Calu3 (cell line): ENCODE results near the gene CNGB1. TPM values are rescaled to one million over a fixed set of nuclear protein-coding genes. Genes with fewer than 3 reads are reported as not detected.

Experiments used
- BruUV-seq: library from RNA; stranded (reverse); fragments of 400-500 nt; replicated peaks from 2 replicates; lab custom pipeline; 2021; lab: Mats Ljungman, UMichigan
- CTCF ChIA-PET: fragments of 300-600 bp; sonication (Branson Sonifier 250); formaldehyde crosslinking; loops from one replicate; lab custom pipeline; 2022; ENCODE audit warnings: antibody characterized with exemption; lab: Charles Lee
- DNase-seq: peaks from one replicate; pipeline ENCODE4 v3.0.0; 2022
- H3K27ac Mint-ChIP-seq: one replicate; pipeline ENCODE4 v1.8.0; 2022; ENCODE audit warnings: mixed read lengths; ENCODE audit not compliant: unreplicated experiment
- H3K27me3 Mint-ChIP-seq: one replicate; pipeline ENCODE4 v1.8.0; 2022; ENCODE audit warnings: mixed read lengths; ENCODE audit not compliant: unreplicated experiment
- H3K36me3 Mint-ChIP-seq: one replicate; pipeline ENCODE4 v1.8.0; 2022; ENCODE audit warnings: mild to moderate bottlenecking, moderate library complexity, mixed read lengths; ENCODE audit not compliant: insufficient read depth, unreplicated experiment
- H3K4me1 Mint-ChIP-seq: one replicate; pipeline ENCODE4 v1.8.0; 2022; ENCODE audit warnings: mild to moderate bottlenecking, low read depth, mixed read lengths; ENCODE audit not compliant: unreplicated experiment
- H3K4me3 Mint-ChIP-seq: one replicate; pipeline ENCODE4 v1.8.0; 2022; ENCODE audit warnings: mild to moderate bottlenecking, low read depth, moderate library complexity, mixed read lengths; ENCODE audit not compliant: unreplicated experiment
- H3K9me3 Mint-ChIP-seq: one replicate; pipeline ENCODE4 v1.8.0; 2022; ENCODE audit warnings: low read depth, mixed read lengths; ENCODE audit not compliant: unreplicated experiment
- intact Hi-C: fragments of 100-400 bp; cut with micrococcal nuclease; formaldehyde crosslinking; loops from one replicate; pipeline ENCODE4 v1.10.0; 2022; ENCODE audit not compliant: unreplicated experiment
- total RNA-seq: library from RNA; stranded (reverse); gene quantifications from 2 replicates; pipeline ENCODE4 v1.2.3, GENCODE V29; 2022
- TF ChIP-seq, protein P1 (sequence below): fragments of 200-600 bp; IDR thresholded peaks from one replicate; pipeline ENCODE4 v1.8.0; 2022; ENCODE audit warnings: antibody characterized with exemption; ENCODE audit not compliant: unreplicated experiment

The CNGB1 gene
- total RNA-seq, 1 experiment from 2014 or later, result 0.19 TPM

DNA sequence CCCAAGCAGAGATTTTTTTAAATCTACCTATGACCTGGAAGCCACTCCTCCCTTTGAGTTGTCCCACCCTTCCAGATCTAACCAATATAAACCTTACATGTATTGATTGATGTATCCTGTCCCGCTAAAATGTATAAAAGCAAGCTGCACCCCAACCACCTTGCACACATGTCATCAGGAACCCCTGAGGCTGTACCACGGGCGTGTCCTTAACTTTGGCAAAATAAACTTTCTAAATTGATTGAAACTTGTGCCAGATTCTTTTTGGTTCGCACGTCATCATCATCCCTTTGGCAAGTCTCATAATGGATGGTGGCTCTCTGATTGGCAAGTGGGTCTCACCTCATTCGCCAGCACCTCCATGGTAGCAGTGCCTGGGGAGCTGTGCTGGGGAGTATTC, 60.2 kb downstream of the CNGB1 start:
- Mint-ChIP-seq H3K9me3 (no peaks in the 10 kb centered on the region), H3K36me3 (peaks cover 5% of the 10 kb centered on the region), H3K4me3 (no peak overlapping the region), H3K27ac (no peak overlapping the region), H3K4me1 (no peaks in the 10 kb centered on the region), H3K27me3 (peaks cover 10% of the 10 kb centered on the region)
- no TSS peak for BruUV-seq
- TF ChIP-seq, protein P1, sequence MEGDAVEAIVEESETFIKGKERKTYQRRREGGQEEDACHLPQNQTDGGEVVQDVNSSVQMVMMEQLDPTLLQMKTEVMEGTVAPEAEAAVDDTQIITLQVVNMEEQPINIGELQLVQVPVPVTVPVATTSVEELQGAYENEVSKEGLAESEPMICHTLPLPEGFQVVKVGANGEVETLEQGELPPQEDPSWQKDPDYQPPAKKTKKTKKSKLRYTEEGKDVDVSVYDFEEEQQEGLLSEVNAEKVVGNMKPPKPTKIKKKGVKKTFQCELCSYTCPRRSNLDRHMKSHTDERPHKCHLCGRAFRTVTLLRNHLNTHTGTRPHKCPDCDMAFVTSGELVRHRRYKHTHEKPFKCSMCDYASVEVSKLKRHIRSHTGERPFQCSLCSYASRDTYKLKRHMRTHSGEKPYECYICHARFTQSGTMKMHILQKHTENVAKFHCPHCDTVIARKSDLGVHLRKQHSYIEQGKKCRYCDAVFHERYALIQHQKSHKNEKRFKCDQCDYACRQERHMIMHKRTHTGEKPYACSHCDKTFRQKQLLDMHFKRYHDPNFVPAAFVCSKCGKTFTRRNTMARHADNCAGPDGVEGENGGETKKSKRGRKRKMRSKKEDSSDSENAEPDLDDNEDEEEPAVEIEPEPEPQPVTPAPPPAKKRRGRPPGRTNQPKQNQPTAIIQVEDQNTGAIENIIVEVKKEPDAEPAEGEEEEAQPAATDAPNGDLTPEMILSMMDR, result no peak
- CTCF ChIA-PET, result no interaction called here
- DNase-seq, result no peak
- intact Hi-C loops, result no loop called here

DNA sequence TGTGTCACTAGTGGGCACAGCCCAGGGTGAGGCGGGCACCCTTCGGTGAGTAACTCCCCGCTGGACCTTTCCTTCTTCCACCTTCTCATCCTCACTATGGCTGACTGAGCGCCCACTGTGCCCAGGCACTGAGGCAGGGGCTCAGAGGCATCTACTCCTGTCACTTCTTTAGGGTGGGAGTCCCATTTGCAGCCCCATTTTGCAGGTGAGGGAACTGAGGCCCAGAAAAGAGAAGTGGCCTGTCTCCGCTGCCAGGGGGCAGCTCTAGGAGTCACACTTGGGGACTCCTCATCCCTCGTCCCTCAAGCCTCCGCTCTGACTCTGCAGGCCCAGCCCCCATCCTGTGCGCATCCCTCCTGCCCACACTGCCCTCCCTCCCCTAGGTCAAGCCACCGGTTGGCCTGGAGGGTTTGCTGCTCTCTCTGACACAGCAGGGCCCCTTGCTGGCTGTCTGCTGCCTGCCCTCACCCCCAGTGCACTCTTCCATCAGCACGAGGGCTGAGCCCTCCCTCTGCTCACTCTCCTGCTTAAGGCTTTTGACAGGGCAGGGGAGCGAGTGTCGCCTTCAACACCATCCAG, 62.4 kb downstream of the CNGB1 start:
- intact Hi-C loops, result no loop called here
- Mint-ChIP-seq H3K9me3 (no peaks in the 10 kb centered on the region), H3K4me3 (no peak overlapping the region), H3K27ac (no peak overlapping the region), H3K27me3 (peaks cover 32% of the 10 kb centered on the region), H3K4me1 (no peaks in the 10 kb centered on the region), H3K36me3 (peaks cover 5% of the 10 kb centered on the region)
- DNase-seq, result no peak
- BruUV-seq, result no TSS peak
- CTCF ChIA-PET, result no interaction called here
- TF ChIP-seq, protein P1, result no peak

DNA sequence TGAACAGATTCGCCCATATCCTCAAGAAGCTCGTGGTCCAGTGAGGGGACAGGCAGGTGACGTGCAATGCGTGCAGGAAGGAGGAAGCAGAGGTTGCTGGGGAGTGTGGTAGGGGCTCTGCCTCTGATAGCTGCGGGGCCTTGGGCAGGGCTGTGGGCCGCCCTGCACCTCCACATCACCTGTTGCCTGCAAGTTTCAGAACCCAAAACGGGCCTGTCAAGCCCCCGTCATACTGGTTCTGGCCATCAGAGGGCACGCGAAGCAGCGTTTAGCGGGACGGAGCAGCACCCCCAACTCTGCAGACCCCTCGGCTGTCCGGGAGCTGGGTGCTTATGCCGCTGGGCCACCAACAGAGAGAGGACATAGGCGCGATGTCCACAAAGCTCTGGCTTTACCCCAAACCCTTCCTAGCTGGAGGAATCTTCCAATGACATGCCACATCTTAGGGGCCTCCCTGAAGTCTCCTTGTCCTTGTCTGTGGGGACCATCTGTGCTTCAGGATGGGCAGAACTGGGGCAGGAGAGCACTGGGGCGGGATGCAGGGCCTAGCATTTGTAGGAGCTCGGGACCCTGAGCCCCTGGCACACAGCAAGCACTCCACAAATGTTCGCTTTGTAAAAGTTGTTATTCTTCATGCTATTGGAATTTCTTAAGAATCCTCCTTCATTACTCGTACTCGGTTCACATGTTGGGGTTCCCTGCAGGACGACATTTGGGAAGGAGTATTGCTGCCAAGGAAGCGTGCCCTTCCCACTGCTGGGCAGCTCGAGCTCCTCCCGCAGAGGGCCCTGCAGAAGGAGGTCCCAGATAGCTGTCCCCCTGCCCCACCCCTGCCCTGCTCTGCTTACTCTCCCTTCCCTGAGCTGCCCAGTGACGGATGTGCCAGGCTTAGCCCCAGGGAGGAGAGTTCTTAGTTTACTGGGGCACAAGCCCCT, 64.3 kb downstream of the CNGB1 start:
- CTCF ChIA-PET, result no interaction called here
- Mint-ChIP-seq H3K4me3 (no peak overlapping the region), H3K9me3 (no peaks in the 10 kb centered on the region), H3K4me1 (peaks cover 5% of the 10 kb centered on the region), H3K27ac (no peak overlapping the region), H3K27me3 (peaks cover 39% of the 10 kb centered on the region), H3K36me3 (peaks cover 5% of the 10 kb centered on the region)
- TF ChIP-seq, protein P1, result peak; percentile 36
- intact Hi-C loops, result no loop called here
- BruUV-seq, result no TSS peak
- no peak for DNase-seq

DNA sequence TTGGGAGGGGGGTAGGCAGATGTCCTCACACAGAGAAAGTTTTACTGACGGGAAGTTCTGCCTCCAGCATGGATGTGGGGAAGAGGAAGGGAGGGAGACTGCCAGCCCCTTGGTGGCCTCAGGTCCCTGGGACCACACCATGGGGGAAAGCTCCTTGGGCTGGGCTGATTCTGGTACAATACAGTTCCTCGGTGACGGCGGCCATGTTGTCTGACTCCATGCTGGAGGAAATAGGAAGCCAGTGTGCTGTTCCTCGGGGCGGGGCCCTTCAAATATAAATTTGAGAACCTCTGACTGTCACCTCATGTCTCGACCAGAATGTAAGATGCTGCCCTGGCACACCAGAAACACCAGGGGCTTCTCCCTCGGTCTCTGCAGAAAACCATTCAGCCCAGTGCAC, 66.8 kb downstream of the CNGB1 start:
- no TSS peak for BruUV-seq
- CTCF ChIA-PET, result interaction anchor here (1.2 kb wide), 1 partner anchor 89 kb away, joined by 5 read pairs; no protein-coding TSS in a partner anchor

More for the DNA sequence above, 66.8 kb downstream of the CNGB1 start:
- Mint-ChIP-seq H3K27me3 (peaks cover 39% of the 10 kb centered on the region), H3K4me3 (no peak overlapping the region), H3K4me1 (peaks cover 24% of the 10 kb centered on the region), H3K27ac (no peak overlapping the region), H3K9me3 (no peaks in the 10 kb centered on the region), H3K36me3 (peaks cover 5% of the 10 kb centered on the region)
- TF ChIP-seq, protein P1, result no peak
- intact Hi-C loops, result no loop called here
- no peak for DNase-seq
